Ascending aorta (tissue), 2 donors: ENCODE measurements around the gene SMARCAD1. TPM values are rescaled to one million over a fixed set of nuclear protein-coding genes. Genes with fewer than 3 reads are reported as not detected.

Experiments
- DNase-seq, 2 donors: peaks; one replicate each; pipeline ENCODE4 v3.0.0-alpha.2; 2019; ENCODE audit warnings: low spot score in 2 of 2
- H3K27ac ChIP-seq, 2 donors: fragments of 200-600 bp; sonication (generic); one replicate each; pipeline ENCODE4 v1.5.1; 2016 to 2017; ENCODE audit warnings: mild to moderate bottlenecking in 1 of 2
- H3K27me3 ChIP-seq: fragments of 200-600 bp; sonication (generic); one replicate; pipeline ENCODE4 v1.5.1; 2017
- H3K36me3 ChIP-seq, 2 donors: fragments of 200-600 bp; sonication (generic); one replicate each; pipeline ENCODE4 v1.5.1; 2016
- H3K4me1 ChIP-seq, 2 donors: fragments of 200-600 bp; sonication (generic); one replicate each; pipeline ENCODE4 v1.5.1; 2016 to 2017; ENCODE audit warnings: mild to moderate bottlenecking in 1 of 2
- H3K4me3 ChIP-seq, 2 donors: fragments of 200-600 bp; sonication (generic); one replicate each; pipeline ENCODE4 v1.5.1; 2016 to 2017; ENCODE audit warnings: mild to moderate bottlenecking in 1 of 2
- H3K9me3 ChIP-seq, 2 donors: fragments of 200-600 bp; sonication (generic); one replicate each; pipeline ENCODE4 v1.5.1; 2016
- CTCF ChIP-seq, 3 experiments: fragments of 200-600 bp in 2 of 3; fragments of 450-650 bp in 1 of 3; sonication (generic) in 2 of 3; IDR thresholded peaks; one replicate each; pipeline ENCODE4 v1.5.1; 2016 to 2019; ENCODE audit warnings: antibody characterized with exemption in 3 of 3, mild to moderate bottlenecking in 1 of 3, moderate library complexity in 1 of 3
- intact Hi-C: fragments of 100-400 bp; cut with DNase I; formaldehyde crosslinking; loops from one replicate; pipeline ENCODE4 v1.15.1; 2023
- total RNA-seq: library from RNA; depleted of rRNA; stranded (reverse); fragments of >200 nt; gene quantifications from one replicate; pipeline ENCODE4 v1.1.0, GENCODE V29; 2016

The SMARCAD1 gene
- total RNA-seq, 1 donor from 2014 or later, result 3.3 TPM

GRCh38 chr4:94214703-94215319, 7.1 kb downstream of the SMARCAD1 start:
- DNase-seq, result no peak
- Histone ChIP-seq H3K27me3 (no peaks in the 10 kb centered on the region), H3K36me3 (peaks cover 25 to 50% of the 10 kb centered on the region in 2 donors), H3K4me1 (peaks cover 0 to under 1% of the 10 kb centered on the region in 2 donors), H3K27ac (no peak overlapping the region), H3K4me3 (no peak overlapping the region), H3K9me3 (no peaks in the 10 kb centered on the region)
- no peak for TF ChIP-seq CTCF (IDR thresholded peaks at IDR 0.05)
- intact Hi-C loops, result no loop called here

- H3K36me3 ChIP-seq, result peaks cover 25 to 59% of the 10 kb centered on the region in 2 donors
- intact Hi-C loops, result no loop called here
- no peak overlapping the region for H3K4me3 ChIP-seq
- no peaks in the 10 kb centered on the region for H3K9me3 ChIP-seq
- H3K27me3 ChIP-seq, result no peaks in the 10 kb centered on the region
- no peak for TF ChIP-seq CTCF (IDR thresholded peaks at IDR 0.05)
- DNase-seq, result no peak
- H3K27ac ChIP-seq, result no peak overlapping the region
- no peaks in the 10 kb centered on the region for H3K4me1 ChIP-seq
Observed at GRCh38 chr4:94216394-94216793, 8.7 kb downstream of the SMARCAD1 start.

- Histone ChIP-seq H3K4me3 (no peak overlapping the region), H3K9me3 (no peaks in the 10 kb centered on the region), H3K36me3 (peaks cover 6 to 35% of the 10 kb centered on the region in 2 donors), H3K27me3 (no peaks in the 10 kb centered on the region), H3K4me1 (no peaks in the 10 kb centered on the region), H3K27ac (no peak overlapping the region)
- no peak for TF ChIP-seq CTCF (IDR thresholded peaks at IDR 0.05)
- intact Hi-C loops, result no loop called here
- no peak for DNase-seq
Observed at GRCh38 chr4:94219402-94219801, 11.7 kb downstream of the SMARCAD1 start.

GRCh38 chr4:94221916-94222315, 14.3 kb downstream of the SMARCAD1 start:
- H3K27ac ChIP-seq, result no peak overlapping the region
- no peaks in the 10 kb centered on the region for H3K9me3 ChIP-seq
- intact Hi-C loops, result no loop called here
- no peak overlapping the region for H3K4me3 ChIP-seq
- H3K27me3 ChIP-seq, result no peaks in the 10 kb centered on the region
- H3K36me3 ChIP-seq, result peaks cover 3 to 24% of the 10 kb centered on the region in 2 donors
- DNase-seq, result no peak
- no peaks in the 10 kb centered on the region for H3K4me1 ChIP-seq
- TF ChIP-seq CTCF (IDR thresholded peaks at IDR 0.05), result no peak

- Histone ChIP-seq H3K4me3 (no peak overlapping the region), H3K9me3 (no peaks in the 10 kb centered on the region), H3K27ac (no peak overlapping the region), H3K27me3 (no peaks in the 10 kb centered on the region), H3K36me3 (peaks cover 0 to 8% of the 10 kb centered on the region in 2 donors), H3K4me1 (no peaks in the 10 kb centered on the region)
- no peak for DNase-seq
- no peak for TF ChIP-seq CTCF (IDR thresholded peaks at IDR 0.05)
- intact Hi-C loops, result no loop called here
Observed at GRCh38 chr4:94225449-94225848, 17.8 kb downstream of the SMARCAD1 start.

- no peak overlapping the region for H3K4me3 ChIP-seq
- intact Hi-C loops, result no loop called here
- peaks cover 0 to 5% of the 10 kb centered on the region in 2 donors for H3K36me3 ChIP-seq
- TF ChIP-seq CTCF (IDR thresholded peaks at IDR 0.05), result no peak
- no peaks in the 10 kb centered on the region for H3K27me3 ChIP-seq
- no peaks in the 10 kb centered on the region for H3K9me3 ChIP-seq
- no peaks in the 10 kb centered on the region for H3K4me1 ChIP-seq
- H3K27ac ChIP-seq, result no peak overlapping the region
- no peak for DNase-seq
Observed at GRCh38 chr4:94226763-94227162, 19.1 kb downstream of the SMARCAD1 start.
